ENCODE data around the gene RBMS3.
"Not testable (repeated sequence)": the region's sequence is repeated elsewhere in the genome, so short reads cannot be mapped to it uniquely, and the experiment has no call there.

RBMS3 gene

DNA sequence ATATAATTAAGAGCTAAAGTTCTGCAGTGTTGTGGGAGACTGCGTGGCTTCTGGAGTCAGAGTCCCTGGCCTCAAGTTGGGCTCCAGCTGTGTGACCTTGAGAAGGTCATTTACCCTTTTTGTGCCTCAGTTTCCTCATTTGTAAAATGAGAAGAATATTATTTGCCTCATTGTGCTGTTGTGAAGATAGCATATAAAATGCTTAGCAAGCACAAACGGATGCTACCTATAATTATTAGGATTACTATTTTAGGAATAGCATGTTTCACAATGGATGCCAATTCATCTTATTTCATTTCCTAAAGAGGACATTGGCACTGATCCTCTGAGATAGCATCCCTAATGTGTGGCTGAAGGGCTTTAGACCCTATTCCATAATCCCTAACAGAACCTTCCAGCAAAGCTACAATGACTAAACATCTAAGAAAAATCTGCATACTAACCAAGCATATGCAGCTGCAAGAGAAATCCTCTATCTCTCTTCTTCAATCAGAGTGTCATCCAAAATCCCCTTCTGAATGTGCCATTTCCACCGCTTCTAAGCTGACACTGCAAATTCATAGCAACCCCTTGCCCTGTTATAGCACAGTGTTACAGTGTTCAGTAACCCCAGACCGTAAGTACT lies 148.3 kb downstream of the RBMS3 start:
- DNase-seq (ENCODE audit: low read depth in 2 of 2), result no peak

DNA sequence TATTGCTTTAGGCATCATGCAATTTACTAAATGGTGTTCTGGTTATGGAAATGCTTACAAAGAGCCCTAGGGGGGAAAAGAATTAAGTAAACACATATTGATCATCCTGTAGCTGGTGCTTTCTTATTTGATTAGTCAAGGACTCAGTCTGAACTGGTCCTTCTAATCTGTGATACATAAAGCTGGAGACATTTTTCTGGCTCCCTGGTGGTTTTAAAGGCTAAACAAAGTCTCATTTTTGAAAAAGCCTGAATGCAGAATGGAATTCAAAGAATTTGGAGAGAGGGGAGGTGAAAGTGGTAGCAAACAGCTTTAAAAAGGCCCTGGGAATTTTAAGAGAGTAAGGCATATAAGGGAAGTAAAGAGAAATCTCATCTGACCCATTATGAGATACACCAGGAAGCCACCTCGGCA lies 149.7 kb downstream of the RBMS3 start:
- no peak for DNase-seq (ENCODE audit: low read depth in 2 of 2)

DNA sequence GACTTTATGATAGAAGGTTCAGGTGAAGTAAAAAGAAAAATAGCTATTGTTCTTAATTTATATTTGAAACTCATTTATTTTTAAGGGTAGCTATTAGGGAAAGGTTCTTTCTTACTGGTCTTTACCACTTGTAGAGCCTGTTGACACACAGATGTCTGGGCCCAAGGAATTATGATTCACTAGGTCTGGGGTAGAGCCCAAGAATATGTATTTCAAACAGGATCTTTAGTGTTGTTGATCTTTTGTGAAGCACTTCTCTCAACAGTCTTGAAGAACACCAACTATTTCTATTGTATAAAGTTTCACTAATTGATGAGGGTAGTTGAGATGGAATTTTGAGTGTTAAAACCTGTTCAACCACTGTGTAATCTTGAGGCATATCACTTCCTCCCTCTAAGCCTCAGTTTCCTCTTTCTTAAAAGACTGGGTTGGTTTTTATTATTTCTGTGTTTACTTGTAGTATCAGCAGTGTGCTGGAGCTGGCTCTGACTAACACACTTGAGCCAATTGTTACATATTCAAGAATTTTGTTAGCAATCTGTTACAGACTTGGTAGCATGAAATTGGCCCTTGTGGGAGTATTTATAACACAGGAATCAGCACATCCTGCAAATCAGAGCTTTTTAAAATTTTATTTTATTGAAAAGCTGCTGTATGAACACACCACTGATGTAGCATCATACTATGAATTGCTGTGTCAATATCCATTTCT lies 155.9 kb downstream of the RBMS3 start:
- no peak for DNase-seq (ENCODE audit: low read depth in 2 of 2)

DNA sequence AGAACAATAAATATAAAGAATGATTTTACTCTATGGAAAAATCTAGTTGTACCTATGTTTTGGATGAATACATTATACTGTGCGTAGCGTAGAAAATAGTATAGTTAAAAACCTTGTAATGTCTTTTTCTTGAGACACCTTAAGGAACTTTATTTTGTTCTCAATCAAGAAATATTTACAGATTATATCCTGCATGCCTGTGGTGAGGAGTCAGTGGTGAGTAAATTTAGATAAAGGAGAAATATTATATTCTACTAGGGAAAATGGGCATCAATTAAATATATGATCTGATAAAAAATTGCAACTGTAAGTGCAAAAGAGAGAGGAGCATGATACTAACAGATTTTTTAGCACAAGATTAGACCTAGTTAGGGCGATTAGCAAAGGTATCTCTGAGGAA lies 157.7 kb downstream of the RBMS3 start:
- no peak for DNase-seq (ENCODE audit: low read depth in 2 of 2)

DNA sequence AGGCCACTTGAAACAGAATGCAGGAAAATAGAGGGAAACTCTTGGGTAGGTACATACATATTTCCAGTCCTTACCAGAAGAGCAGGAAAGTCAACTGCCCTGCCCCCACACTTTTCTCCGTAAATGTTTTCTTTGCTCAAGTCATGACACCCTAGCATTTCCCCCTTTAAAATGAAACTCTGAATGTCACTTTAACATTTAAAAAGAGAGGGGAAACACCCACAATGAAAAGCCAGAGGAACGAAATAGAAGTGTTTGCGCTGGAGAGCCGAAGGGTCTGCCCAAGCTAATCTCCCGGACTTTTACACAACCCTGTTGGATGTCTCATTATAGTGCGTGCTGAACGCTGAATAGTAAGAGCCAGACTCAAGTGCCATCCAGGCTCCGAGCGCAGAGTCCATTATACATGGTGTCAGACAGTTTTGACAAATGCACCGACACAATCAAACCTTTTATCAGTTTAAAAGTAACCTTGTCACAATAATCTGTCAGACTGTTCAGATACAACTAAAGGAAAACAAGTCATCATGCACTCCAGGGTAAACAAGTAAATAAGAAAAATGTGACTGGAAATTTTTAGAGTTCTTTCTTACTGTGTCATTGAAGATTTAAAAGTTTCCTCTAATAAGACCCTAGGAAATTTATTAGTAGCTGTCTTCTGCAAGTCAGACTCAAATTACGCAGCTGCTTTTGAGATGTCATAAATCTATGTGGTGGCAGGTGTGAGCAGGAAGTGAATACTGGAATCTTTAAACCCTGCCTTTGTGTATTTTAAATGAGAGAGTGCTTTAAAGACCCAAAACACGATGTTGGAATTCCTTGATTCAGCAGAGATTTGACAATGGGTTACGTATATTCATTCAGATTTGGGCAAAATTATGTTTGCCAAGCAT lies 159.8 kb downstream of the RBMS3 start:
- no peak for DNase-seq (ENCODE audit: low read depth in 2 of 2)

GRCh38 chr3:29441422-29441821 lies 160.6 kb downstream of the RBMS3 start:
- no peak for DNase-seq (ENCODE audit: low read depth in 2 of 2)

GRCh38 chr3:29447946-29448627 lies 167.2 kb downstream of the RBMS3 start:
- DNase-seq (ENCODE audit: low read depth in 2 of 2), result no peak

DNA sequence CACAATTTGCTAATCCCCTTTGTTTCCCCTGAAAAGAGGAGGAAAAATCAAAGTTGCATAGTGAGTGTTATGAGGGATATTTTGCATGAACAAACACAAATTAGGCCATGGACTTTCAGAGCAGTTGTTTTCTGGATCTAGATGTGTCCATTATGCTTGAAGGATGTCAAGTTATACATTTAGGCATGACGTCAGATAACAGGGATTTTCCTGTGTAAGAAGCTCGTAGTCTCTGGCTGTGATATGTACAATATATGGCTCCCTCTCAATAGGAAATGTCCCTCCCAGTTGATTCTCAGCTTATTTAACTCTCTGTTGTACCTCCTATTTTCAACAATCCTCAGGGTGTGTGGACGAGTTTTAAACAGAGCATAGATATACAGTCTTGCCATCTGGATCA lies 171.0 kb downstream of the RBMS3 start:
- no peak for DNase-seq (ENCODE audit: low read depth in 2 of 2)

DNA sequence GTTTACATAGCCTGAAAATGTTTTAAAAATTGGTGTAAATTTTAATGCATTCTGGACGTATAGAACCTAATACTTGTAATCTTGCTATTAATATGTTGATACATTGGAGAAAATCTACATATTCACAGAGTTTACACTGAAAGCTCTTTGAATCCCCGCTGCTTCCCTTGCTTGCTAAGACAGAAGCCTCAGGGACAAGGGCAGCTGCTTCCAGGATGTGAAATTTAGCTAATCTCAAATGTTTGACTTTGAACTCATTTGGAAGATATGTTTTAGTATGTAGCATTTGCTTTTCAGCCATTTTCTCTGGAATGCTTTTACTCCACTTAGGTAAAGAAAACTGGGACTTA lies 172.0 kb downstream of the RBMS3 start:
- no peak for DNase-seq (ENCODE audit: low read depth in 2 of 2)

GRCh38 chr3:29453284-29454001 lies 172.6 kb downstream of the RBMS3 start:
- no peak for DNase-seq (ENCODE audit: low read depth in 2 of 2)

DNA sequence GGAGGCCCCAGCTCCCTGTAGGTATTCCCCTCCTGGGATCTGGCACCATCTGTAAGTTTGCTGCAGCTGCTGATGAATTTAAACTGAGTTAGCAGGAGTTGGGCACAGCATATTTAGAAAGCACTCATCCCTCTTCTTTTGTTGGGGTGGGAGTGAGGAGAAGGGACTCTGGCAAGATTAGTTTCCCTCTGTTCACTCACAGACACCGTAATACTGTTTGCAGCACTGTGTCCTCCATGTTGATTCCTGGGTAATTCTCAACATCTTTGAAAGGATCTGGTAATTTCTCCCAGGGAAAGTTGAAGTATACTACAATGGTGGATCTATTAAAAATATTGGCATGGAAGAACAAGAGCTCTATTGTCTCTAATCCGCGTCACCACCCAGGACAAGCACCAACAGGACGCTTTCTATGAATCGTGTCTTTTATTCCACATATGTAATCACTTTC lies 173.3 kb downstream of the RBMS3 start:
- DNase-seq (ENCODE audit: low read depth in 2 of 2), result no peak

DNA sequence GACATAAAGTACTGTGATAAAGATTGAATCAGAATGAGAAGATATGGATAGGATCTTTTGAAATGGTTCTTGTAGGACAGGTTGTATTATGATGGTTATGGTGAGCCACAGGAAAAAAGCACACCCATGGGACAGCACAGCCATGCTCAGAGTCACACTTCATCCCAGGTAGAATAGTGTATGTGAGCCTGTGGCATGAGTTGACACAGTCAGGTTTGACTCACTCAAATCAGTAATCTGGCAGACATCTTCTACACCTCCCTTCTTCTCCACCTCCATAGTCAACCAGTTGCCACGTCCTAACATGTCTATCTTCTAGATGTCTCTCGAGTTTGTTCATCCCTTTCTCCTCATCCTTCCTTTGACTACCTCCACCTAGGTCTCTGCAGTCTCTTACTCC lies 176.0 kb downstream of the RBMS3 start:
- no peak for DNase-seq (ENCODE audit: low read depth in 2 of 2)

DNA sequence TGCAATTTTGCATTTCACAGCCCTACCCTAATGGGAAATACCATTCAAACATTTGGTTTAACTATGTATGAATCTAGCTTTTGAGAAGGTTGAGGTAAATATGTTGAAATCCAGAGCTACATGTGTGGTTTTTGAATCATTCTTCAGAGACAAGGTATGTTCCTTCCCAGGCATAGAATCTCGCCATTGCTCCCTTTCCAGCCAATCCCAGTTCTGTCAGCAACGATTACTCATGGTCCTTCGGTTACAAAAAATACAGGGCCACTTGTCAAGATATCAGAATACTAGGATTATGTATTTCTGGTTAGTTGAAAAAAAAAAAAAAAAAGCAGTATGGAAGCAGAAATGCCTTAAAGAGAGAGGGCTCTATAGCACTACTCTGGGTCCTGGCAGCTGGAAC lies 182.4 kb downstream of the RBMS3 start:
- DNase-seq (ENCODE audit: low read depth in 2 of 2), result no peak

DNA sequence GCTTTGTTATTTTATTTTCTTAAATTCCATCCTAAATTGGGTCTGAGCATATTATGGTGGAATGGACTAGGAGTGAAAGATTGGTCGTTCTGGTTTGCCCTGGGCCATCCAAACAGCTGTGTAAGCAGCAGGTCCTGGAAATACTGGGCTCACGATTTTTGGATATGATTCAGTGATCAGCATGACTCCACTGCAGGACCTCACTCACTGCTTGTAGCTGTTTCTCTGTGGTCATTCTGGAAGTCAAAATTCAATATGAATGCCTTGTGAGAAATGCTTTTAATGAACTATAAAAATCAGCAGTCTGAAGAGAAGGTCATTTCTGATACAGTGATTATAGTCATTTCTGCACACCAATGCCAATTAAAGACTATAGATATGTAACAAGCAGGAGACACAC lies 185.0 kb downstream of the RBMS3 start:
- no peak for DNase-seq (ENCODE audit: low read depth in 2 of 2)

DNA sequence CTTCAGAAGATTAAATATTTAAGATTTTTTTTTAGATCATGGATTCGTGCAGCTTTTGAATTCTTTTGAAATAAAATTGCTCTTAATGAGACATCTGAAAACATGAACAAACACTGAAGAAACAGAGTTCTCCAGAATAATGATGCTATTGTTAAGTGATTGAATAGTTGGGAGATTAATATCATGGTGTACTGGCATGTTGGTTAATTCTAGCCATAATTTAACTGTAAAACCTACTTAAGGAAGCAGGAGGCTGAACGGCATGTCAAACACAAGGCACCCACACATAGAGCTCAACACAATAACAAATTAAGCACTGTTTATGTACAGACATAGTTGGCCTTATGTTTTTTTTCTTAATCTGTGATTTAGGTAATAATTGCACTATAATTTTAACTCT lies 185.6 kb downstream of the RBMS3 start:
- DNase-seq (ENCODE audit: low read depth in 2 of 2), result no peak

- no peak for DNase-seq (ENCODE audit: low read depth in 2 of 2)
These were observed 187.3 kb downstream of the RBMS3 start for GRCh38 chr3:29468187-29468586.

- not testable (repeated sequence) for DNase-seq (ENCODE audit: low read depth in 2 of 2)
These were observed 192.8 kb downstream of the RBMS3 start for GRCh38 chr3:29473481-29474170.

DNA sequence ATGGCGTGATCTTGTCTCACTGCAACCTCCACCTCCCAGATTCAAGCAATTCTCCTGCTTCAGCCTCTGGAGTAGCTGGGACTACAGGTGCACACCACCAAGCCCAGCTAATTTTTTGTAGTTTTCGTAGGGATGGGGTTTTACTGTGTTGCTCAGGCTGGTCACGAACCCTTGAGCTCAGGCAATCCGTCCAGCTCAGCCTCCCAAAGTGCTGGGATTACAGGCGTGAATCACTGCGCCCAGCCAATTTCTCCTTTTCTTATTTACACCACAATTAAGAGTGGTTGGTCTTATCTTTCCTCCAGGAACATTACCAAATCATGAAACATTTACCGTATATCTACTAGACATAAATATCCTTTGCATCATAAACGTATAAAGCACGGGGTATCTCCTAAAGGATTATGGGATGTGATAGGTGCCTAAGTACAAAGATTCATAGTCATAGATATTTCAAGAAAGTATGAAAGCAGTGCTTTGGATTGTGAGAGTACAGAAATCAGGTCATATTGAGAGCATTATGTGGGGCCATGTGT lies 194.5 kb downstream of the RBMS3 start:
- no peak for DNase-seq (ENCODE audit: low read depth in 2 of 2)

DNA sequence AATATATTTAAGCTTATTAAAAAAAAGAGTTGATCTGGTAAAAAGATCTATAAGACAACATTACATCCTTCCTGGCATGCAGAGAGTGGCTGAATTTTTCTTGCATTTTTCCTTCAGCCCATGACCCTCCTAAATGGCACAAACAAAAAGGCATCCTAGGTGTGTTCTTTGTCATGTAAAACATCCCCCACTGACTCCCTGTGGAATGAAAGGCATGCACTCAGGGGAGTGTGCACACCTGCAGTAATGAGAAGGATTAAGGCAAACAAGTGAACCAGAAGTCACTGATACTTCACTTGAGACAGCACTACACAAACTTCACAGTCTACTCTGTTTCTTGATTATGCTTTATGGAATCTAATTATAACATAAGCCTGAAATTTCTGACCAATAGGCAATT lies 195.0 kb downstream of the RBMS3 start:
- DNase-seq (ENCODE audit: low read depth in 2 of 2), result no peak

- no peak for DNase-seq (ENCODE audit: low read depth in 2 of 2)
These were observed 197.7 kb downstream of the RBMS3 start for GRCh38 chr3:29478611-29479010.

DNA sequence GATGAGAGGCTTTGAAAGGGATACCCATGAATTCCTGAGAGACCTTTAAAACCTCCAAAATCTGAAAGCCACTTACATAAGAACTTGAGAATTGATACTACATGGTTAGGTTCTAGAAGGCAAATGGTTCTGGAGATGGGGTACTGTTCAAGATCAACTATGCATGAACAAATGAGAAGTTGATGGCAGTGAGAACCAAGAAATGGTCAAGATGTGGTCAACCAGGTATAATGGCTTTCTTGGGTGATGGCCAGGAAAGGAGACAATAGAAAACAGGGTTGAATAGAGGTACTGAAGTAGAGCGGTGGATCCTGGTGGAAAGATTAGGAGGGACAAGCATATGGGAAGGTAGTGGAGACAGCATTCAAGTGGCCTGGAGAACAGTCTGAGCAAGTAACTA lies 200.4 kb downstream of the RBMS3 start:
- DNase-seq (ENCODE audit: low read depth in 2 of 2), result no peak

Measured in activated CD8-positive, alpha-beta memory T cell treated with anti-CD3 and anti-CD28 coated beads for 4 hours (primary cell).